Stimulated activated CD8-positive, alpha-beta memory T cell treated with anti-CD3 and anti-CD28 coated beads, Interleukin-2, amount 100 ng/mL, for 48 hours (primary cell): ENCODE data around the gene SPHKAP.
"Not testable (repeated sequence)": the region's sequence is repeated elsewhere in the genome, so short reads cannot be mapped to it uniquely, and the experiment has no call there.

Experiments used
- DNase-seq, 2 donors: peaks; one replicate each; pipeline ENCODE4 v3.0.0-alpha.2; 2020; ENCODE audit warnings: low read depth in 2 of 2

Gene SPHKAP

GRCh38 chr2:228103379-228103778 lies 78.1 kb downstream of the SPHKAP start:
- DNase-seq: no peak

DNA sequence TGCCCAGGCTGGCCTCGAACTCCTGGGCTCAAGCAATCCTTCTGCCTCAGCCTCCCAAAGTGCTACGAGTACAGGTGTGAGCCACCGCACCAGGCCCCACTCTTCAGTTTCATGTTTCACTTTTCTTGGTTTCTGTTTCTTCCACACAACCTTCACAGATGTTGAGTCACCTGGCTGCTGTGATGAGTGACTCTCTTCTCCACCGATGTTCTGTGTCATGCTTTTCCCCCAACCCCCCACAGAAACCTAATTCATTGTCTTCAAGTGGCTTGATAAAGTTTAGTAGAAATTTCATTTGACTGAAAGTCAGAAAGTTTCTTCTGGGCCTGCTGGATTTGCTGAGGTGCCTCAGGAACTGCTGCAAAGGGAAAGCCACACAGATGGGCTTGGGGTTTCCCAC lies 78.5 kb downstream of the SPHKAP start:
- DNase-seq: no peak

DNA sequence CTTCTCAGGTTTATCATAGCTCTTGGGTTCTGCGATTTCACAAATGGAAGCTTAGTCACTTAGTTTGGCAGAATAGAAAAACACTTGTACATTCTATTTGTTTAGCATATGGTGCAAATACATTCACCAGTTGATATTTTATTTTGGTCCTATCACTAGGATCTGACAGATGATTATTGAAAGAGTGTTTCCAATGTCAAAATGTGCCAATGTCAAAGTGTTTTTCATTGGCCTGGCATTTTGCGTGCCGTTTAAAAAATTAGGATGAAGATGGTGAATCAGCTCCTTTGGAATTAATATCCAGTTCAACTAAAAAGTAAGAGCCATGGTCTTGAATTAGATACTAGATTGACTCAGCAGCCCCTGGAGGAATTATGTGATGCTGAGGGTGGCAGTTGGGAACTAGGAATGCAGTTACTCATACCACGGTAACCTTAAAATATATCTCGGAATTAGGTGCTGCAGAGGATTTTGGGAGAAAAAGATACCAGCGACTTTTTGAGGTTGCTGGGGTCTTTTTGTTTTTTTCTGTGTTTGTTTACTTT lies 87.0 kb downstream of the SPHKAP start:
- no peak for DNase-seq

DNA sequence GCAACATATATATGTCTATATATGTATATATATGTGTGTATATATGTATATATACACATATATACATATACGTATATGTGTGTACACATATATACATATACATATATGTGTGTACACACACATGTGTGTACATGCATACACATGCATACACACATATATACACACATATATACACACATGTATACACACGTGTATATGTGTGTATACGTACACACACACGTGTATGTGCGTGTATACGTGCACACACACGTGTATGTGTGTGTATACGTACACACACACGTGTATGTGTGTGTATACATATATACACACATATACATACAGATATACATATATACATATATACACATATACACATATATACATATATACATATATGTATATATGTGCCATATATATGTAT lies 89.4 kb downstream of the SPHKAP start:
- DNase-seq: no peak

DNA sequence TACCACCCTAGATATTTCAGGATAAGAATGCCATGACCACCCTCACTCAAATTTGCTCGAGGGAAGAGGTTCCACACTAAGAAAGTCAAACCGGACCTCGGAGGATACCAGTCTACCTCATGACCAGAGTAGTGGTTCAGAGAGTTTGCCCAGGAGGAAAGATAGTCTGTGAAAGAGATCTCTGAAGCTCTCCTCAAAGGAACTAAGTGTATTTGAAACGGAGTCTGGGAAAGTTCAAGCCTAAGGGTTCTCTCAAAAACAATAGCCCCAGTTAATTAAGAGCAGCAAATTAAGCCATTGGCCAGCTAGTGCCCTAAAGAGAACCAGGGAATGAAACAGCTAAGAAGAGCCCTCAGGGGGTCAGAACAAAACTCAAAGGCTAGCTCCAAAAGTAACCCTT lies 94.9 kb downstream of the SPHKAP start:
- DNase-seq: no peak

GRCh38 chr2:228084717-228085116 lies 96.8 kb downstream of the SPHKAP start:
- no peak for DNase-seq

DNA sequence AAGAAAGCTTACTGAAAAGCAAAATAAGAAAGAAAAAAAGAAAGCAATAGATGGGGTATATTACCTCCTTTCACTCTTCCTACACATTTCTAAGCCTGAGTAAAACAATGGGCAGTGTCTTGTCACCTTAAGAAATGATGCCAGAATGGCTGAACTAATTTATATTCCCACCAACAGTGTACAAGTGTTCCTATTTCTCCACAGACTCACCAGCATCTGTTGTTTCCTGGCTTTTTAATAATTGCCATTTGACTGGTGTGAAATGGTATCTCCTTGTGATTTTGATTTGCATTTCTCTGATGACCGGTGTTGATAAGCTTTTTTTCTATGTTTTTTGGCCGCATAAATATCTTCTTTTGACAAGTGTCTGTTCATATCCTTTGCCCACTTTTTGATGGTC lies 98.4 kb downstream of the SPHKAP start:
- DNase-seq: no peak

- DNase-seq: no peak
Measured at GRCh38 chr2:228082571-228082970, 98.9 kb downstream of the SPHKAP start.

- DNase-seq: no peak
Measured at GRCh38 chr2:228079194-228079593, 102.3 kb downstream of the SPHKAP start.

- not testable (repeated sequence) for DNase-seq
Measured at GRCh38 chr2:228076695-228077094, 104.8 kb downstream of the SPHKAP start.

GRCh38 chr2:228072669-228073068 lies 108.8 kb downstream of the SPHKAP start:
- DNase-seq: no peak

DNA sequence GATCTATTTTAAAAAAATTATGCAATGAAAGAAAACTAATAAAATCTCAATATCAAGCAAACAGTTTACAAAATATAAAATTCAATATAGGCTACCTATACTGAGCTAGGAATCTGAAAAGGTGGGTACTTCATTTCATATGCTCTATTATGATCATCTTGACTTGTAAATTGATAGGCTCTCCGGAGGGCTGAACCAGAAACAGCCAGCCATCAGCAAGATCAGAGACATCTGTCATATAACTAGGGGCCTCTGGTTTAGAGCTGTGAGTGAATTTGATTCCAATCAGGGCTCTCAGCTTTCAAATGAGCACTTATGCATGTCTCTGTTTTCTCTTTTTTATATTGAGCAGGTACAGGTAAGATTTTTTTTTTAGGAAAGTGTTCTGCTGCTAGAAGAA lies 114.2 kb downstream of the SPHKAP start:
- no peak for DNase-seq

GRCh38 chr2:228066126-228066798 lies 115.2 kb downstream of the SPHKAP start:
- no peak for DNase-seq

DNA sequence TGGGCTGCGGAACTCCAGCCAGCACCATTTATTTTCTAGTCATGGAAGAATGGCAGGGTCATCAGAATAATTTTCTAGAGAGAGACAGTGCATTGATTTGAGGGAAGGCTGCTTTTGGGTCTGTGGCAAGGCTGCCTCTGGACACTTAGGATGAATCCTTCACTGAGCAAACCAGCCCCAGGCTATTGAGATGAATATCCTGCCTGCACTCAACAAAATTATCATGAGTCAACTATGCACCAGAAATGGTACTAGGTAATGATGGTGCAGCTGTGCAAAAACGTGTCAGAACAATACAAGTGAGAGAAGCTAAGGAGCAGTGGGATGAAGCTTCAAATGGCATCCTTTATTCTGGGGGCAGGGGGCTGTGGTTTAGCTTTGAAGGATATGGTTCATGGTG lies 115.8 kb downstream of the SPHKAP start:
- DNase-seq: no peak

DNA sequence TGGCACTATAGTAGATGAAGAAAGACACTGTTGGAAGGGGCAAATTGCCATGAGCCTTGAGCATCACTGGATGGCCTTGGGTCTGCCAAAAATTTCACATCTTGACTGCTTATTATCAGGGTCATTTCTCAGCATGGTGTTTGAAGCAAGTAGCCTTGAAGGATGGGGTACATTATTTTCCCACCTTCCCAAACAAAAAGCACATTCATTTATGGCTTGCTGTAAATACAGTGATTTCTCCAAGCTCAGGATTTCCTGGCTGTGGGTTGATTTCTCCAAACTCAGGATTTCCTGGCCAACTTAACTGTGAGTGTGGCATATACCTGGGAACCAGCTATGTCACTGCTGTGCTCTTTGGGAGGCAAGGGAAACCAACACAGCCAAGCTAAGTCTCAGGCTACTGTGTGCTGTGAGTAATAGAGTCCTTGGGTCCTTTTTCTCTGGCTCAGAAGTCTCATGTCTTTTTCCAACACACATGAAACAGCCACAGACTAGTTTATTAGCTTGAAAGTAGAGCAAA lies 116.6 kb downstream of the SPHKAP start:
- no peak for DNase-seq

- no peak for DNase-seq
Measured at GRCh38 chr2:228064024-228064423, 117.5 kb downstream of the SPHKAP start.

GRCh38 chr2:228063558-228063957 lies 117.9 kb downstream of the SPHKAP start:
- DNase-seq: no peak

GRCh38 chr2:228059735-228060134 lies 121.8 kb downstream of the SPHKAP start:
- no peak for DNase-seq

- no peak for DNase-seq
Measured at GRCh38 chr2:228056293-228057097, 125.0 kb downstream of the SPHKAP start.

DNA sequence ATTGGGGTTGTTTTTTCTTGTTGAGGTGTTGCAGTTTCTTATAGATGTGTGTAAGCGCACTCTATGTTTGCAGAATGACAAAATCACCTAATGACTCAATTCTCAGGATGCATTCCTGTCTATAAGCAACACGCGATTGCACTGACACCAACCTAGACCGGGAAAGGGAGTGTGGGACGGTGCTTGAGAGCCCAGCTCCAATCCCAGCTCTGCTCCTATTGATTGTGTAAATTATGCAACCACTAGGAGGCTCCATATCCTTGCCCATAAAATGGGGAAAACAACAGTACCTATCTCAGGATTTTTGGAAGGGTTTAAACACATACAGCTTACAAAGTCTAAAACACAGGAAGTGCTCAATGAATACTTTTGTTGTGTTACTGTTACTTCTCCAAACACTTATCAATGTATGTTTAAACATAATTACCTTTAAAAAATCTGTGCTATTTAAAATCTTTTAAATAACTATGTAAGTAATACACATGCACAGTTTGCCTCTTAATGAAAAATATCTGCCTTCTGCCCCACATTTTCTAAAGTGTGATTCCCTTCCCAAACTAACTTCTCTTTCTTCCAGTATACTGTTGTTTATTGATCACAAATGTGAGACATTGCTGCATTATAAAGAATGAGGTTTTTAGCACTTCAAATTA lies 132.5 kb downstream of the SPHKAP start:
- DNase-seq: no peak

- DNase-seq: no peak
Measured at GRCh38 chr2:228040995-228041394, 140.5 kb downstream of the SPHKAP start.
